Measurements from ENCODE around the gene ELFN1. TPM values are rescaled to one million over a fixed set of nuclear protein-coding genes. Genes with fewer than 3 reads are reported as not detected.

Gene ELFN1
- total and polyA plus RNA-seq, 2 donors (not counting 3 experiments of a cell fraction or from before 2014, with no cell fraction given), result 0.37 to 1.0 TPM

DNA sequence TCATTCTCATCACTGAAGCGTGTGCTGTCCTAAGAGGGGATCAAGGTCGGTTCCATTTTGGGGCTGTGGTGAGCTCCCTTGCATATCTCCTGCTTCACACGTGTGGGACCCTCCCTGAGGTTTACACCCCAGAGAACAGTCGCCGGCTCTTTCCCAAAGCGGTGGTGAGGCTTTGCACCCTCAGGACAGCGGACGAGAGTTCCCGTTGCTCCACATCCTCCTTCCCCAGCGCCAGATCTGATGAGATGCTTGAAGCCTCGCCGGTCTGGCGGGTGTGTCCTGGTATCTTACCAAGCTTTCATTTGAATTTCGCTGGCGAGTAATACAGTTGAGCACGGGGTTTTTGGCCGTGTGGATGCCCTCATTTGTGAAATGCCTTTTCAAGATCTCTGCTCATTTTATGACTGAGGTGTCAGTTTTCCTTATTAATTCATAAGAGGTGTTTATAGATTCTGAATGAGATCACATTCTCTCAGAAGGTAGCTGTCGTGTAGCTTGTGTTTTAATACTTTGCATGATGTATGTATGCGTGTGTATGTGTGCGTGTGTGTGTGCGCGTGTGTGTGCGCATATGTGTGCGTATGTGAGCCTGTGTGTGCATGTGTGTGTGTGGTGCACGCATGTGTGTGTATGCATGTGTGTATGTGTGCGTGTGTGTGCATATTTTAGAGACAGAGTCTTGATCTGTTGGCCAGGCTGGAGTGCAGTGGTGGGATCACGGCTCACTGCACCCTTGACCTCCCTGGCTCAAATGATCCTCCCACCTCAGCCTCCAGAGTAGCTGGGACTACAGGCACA is 30.7 kb downstream of the ELFN1 start:
- Histone ChIP-seq H3K27me3 (ENCODE audit: control insufficient read depth in 2 of 2, insufficient read depth in 2 of 2, low read length in 2 of 2) (no peaks in the 10 kb centered on the region), H2AFZ (ENCODE audit: low read depth, low read length) (no peak overlapping the region), H3K4me2 (ENCODE audit: insufficient read depth, low read length) (no peak overlapping the region), H3K9me1 (replicated peaks; ENCODE audit: control insufficient read depth, extremely low read depth, insufficient read depth, low read length) (no peaks in the 10 kb centered on the region), H3K4me3 (replicated peaks in 1 of 3; ENCODE audit: insufficient read depth in 1 of 3, low read depth in 1 of 3, low read length in 3 of 3) (no peak overlapping the region), H3K9me3 (replicated peaks; ENCODE audit: control insufficient read depth, insufficient read depth, low read length) (no peaks in the 10 kb centered on the region), H3K9ac (replicated peaks; ENCODE audit: extremely low read depth, insufficient read depth, low read length) (no peak overlapping the region), H3K36me3 (ENCODE audit: control insufficient read depth in 2 of 2, extremely low read depth in 1 of 2, insufficient read depth in 2 of 2, low read length in 2 of 2) (no peaks in the 10 kb centered on the region), H3K4me1 (ENCODE audit: control insufficient read depth, extremely low read depth, insufficient read depth, low read length) (no peaks in the 10 kb centered on the region), H3K27ac (ENCODE audit: insufficient read depth, low read depth, low read length) (no peak overlapping the region), H4K20me1 (replicated peaks; ENCODE audit: control insufficient read depth, extremely low read depth, insufficient read depth, low read length) (no peaks in the 10 kb centered on the region), H3K79me2 (ENCODE audit: control insufficient read depth, insufficient read depth, low read length) (no peaks in the 10 kb centered on the region)
- TF ChIP-seq JUN (IDR thresholded peaks at IDR 0.05; ENCODE audit: borderline replicate concordance, insufficient read depth, insufficient read length, low read depth), result no peak
- TF ChIP-seq EZH2 (IDR thresholded peaks at IDR 0.05; ENCODE audit: borderline replicate concordance, low read depth, low read length, severe bottlenecking), result no peak
- no peak for TF ChIP-seq POLR2A (IDR thresholded peaks at IDR 0.05; ENCODE audit: low read depth, low read length)
- TF ChIP-seq MYC (IDR thresholded peaks at IDR 0.05; ENCODE audit: low read depth, low read length), result no peak
- no peak for TF ChIP-seq POLR2AphosphoS5 (IDR thresholded peaks at IDR 0.05; ENCODE audit: insufficient read depth, low read depth, low read length)
- TF ChIP-seq, protein P1, sequence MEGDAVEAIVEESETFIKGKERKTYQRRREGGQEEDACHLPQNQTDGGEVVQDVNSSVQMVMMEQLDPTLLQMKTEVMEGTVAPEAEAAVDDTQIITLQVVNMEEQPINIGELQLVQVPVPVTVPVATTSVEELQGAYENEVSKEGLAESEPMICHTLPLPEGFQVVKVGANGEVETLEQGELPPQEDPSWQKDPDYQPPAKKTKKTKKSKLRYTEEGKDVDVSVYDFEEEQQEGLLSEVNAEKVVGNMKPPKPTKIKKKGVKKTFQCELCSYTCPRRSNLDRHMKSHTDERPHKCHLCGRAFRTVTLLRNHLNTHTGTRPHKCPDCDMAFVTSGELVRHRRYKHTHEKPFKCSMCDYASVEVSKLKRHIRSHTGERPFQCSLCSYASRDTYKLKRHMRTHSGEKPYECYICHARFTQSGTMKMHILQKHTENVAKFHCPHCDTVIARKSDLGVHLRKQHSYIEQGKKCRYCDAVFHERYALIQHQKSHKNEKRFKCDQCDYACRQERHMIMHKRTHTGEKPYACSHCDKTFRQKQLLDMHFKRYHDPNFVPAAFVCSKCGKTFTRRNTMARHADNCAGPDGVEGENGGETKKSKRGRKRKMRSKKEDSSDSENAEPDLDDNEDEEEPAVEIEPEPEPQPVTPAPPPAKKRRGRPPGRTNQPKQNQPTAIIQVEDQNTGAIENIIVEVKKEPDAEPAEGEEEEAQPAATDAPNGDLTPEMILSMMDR (IDR thresholded peaks at IDR 0.05; ENCODE audit: extremely low read depth in 1 of 2, insufficient read depth in 1 of 2, low read depth in 1 of 2, low read length in 2 of 2), result no peak
- TF ChIP-seq FOS (IDR thresholded peaks at IDR 0.05; ENCODE audit: borderline replicate concordance, insufficient read depth, low read length), result no peak
- FAIRE-seq, result no peak
- CTCF ChIA-PET, result interaction anchor here (0.9 kb wide), 1 partner anchor 14 kb away, joined by 4 read pairs; no protein-coding TSS in a partner anchor
- BruUV-seq (replicated peaks), result no TSS peak
- no peak for DNase-seq (ENCODE audit: low read depth, low spot score)
- dilution Hi-C loops (cut with MboI; ENCODE audit: extremely low pct_ligation_motif_present, low sequenced_read_pairs) (no loop called here), intact Hi-C loops (cut with micrococcal nuclease) (no loop called here)
- POLR2A ChIA-PET, result no interaction called here

Measured in endothelial cell of umbilical vein (primary cell).